Measurements from ENCODE around the gene SLC35F1. TPM values are rescaled to one million over a fixed set of nuclear protein-coding genes. Genes with fewer than 3 reads are reported as not detected.

Gene SLC35F1
- total and polyA plus RNA-seq, 8 donors: under 0.01 to 6.8 (median 0.38) TPM; not detected in 2

DNA sequence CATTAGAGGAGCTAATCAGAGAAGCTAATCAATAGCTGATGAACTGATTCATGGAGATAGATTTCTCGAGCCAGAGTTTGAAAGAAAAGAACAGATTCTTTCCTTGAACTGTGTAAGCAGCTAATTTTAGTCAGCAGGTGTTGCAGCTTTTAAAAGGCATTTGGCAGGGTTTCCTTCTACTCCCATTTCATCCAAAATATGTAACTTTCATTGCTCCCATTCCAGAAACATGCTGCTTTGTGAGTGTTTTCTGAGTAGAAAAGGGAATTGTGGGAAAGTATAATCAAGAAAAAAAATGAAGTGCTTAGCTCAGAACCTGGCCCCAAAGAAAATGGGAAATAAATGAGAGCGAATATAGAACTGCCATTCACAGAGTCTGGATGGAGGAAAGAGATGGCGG is 20.8 kb downstream of the SLC35F1 start:
- TF ChIP-seq POLR2AphosphoS5 (IDR thresholded peaks at IDR 0.05): no peak
- no peak for TF ChIP-seq CTCF (IDR thresholded peaks at IDR 0.05)
- TF ChIP-seq POLR2A (IDR thresholded peaks at IDR 0.05): no peak
- no peak for TF ChIP-seq EP300 (IDR thresholded peaks at IDR 0.05)
- Histone ChIP-seq H3K4me3 (no peak overlapping the region), H3K9me3 (peaks cover 0 to 28% (median 11%) of the 10 kb centered on the region in 4 donors), H3K4me1 (no peaks in the 10 kb centered on the region), H3K27me3 (no peaks in the 10 kb centered on the region), H3K36me3 (no peaks in the 10 kb centered on the region), H3K27ac (no peak overlapping the region)
- intact Hi-C loops (cut with DNase I; ENCODE audit: low total_unique reads): no loop called here
- no peak for DNase-seq
- 82 to 91% (median 83%) methylated on average over 3 of the region's 3 CpGs for WGBS, 5 donors

- Histone ChIP-seq H3K36me3 (no peaks in the 10 kb centered on the region), H3K27ac (no peak overlapping the region), H3K4me3 (no peak overlapping the region), H3K9me3 (peaks cover 0 to 28% (median 11%) of the 10 kb centered on the region in 4 donors), H3K4me1 (no peaks in the 10 kb centered on the region), H3K27me3 (no peaks in the 10 kb centered on the region)
- 76 to 96% (median 88%) methylated on average over 4 of the region's 4 CpGs for WGBS, 5 donors
- no peak for TF ChIP-seq EP300 (IDR thresholded peaks at IDR 0.05)
- TF ChIP-seq POLR2A (IDR thresholded peaks at IDR 0.05): no peak
- no peak for DNase-seq
- intact Hi-C loops (cut with DNase I; ENCODE audit: low total_unique reads): no loop called here
Measured at GRCh38 chr6:117928833-117929232, 21.8 kb downstream of the SLC35F1 start.

DNA sequence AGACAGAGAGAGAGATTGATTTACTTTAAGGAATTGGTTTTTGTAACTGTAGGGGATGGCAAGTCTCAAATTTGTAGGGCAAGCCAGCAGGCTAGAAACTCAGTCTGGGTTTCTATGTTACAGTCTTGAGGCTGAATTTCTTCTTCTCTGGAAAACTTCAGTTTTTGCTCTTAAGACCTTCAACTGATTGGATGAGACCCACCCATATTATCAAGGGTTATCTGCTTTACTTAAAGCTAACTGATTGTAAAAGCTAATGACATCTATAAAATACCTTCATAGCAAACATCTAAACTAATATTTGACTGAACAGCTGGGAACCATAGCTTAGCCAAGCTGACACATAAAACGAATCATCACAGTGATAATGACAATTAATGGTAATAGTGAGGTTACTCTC is 22.4 kb downstream of the SLC35F1 start:
- no peak overlapping the region for H3K27ac ChIP-seq
- DNase-seq: no peak
- 76 to 84% (median 79%) methylated on average over 1 of the region's 1 CpG for WGBS, 5 donors
- H3K9me3 ChIP-seq: peaks cover 0 to 28% (median 11%) of the 10 kb centered on the region in 4 donors
- H3K4me1 ChIP-seq: no peaks in the 10 kb centered on the region
- TF ChIP-seq EP300 (IDR thresholded peaks at IDR 0.05) (no peak), CTCF (IDR thresholded peaks at IDR 0.05) (no peak), POLR2A (IDR thresholded peaks at IDR 0.05) (no peak), POLR2AphosphoS5 (IDR thresholded peaks at IDR 0.05) (no peak)
- H3K4me3 ChIP-seq: no peak overlapping the region
- H3K27me3 ChIP-seq: no peaks in the 10 kb centered on the region
- intact Hi-C loops (cut with DNase I; ENCODE audit: low total_unique reads): no loop called here
- H3K36me3 ChIP-seq: no peaks in the 10 kb centered on the region

GRCh38 chr6:117930645-117931044 is 23.6 kb downstream of the SLC35F1 start:
- Histone ChIP-seq H3K4me1 (no peaks in the 10 kb centered on the region), H3K9me3 (peaks cover 0 to 28% (median 11%) of the 10 kb centered on the region in 4 donors), H3K4me3 (no peak overlapping the region), H3K27ac (no peak overlapping the region), H3K36me3 (no peaks in the 10 kb centered on the region), H3K27me3 (no peaks in the 10 kb centered on the region)
- intact Hi-C loops (cut with DNase I; ENCODE audit: low total_unique reads): no loop called here
- TF ChIP-seq CTCF (IDR thresholded peaks at IDR 0.05) (no peak), POLR2AphosphoS5 (IDR thresholded peaks at IDR 0.05) (no peak), POLR2A (IDR thresholded peaks at IDR 0.05) (no peak), EP300 (IDR thresholded peaks at IDR 0.05) (no peak)
- no peak for DNase-seq
- 67 to 80% (median 75%) methylated on average over 3 of the region's 3 CpGs for WGBS, 5 donors

DNA sequence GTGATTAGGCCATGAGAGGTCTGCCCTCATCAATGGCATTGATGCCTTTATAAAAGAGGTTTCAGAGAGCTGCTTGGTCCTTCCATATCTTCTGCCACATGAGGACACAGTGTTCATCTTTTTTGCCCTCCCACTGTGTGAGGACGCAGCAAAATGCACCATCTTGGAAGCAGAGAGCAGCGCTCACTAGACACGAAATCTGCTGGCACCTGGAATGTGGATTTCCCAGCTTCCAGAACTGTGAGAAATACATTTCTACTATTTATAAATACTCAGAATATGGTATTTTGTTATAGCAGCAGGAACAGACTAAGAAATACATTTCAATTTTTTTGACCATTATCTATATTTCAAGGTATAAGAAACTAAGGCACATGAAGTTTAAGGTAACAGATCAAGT is 24.9 kb downstream of the SLC35F1 start:
- H3K4me1 ChIP-seq: no peaks in the 10 kb centered on the region
- H3K27ac ChIP-seq: no peak overlapping the region
- intact Hi-C loops (cut with DNase I; ENCODE audit: low total_unique reads): no loop called here
- WGBS, 5 donors: 83 to 94% (median 88%) methylated on average over 3 of the region's 3 CpGs
- H3K4me3 ChIP-seq: no peak overlapping the region
- no peaks in the 10 kb centered on the region for H3K27me3 ChIP-seq
- no peak for TF ChIP-seq CTCF (IDR thresholded peaks at IDR 0.05)
- TF ChIP-seq POLR2AphosphoS5 (IDR thresholded peaks at IDR 0.05): no peak
- no peak for TF ChIP-seq POLR2A (IDR thresholded peaks at IDR 0.05)
- TF ChIP-seq EP300 (IDR thresholded peaks at IDR 0.05): no peak
- DNase-seq: no peak
- H3K9me3 ChIP-seq: peaks cover 0 to 28% (median 11%) of the 10 kb centered on the region in 4 donors
- H3K36me3 ChIP-seq: no peaks in the 10 kb centered on the region
